Kidney epithelial cell (primary cell): ENCODE measurements around the gene NUDCD2. TPM values are rescaled to one million over a fixed set of nuclear protein-coding genes. Genes with fewer than 3 reads are reported as not detected.
"Not testable (repeated sequence)": the region's sequence is repeated elsewhere in the genome, so short reads cannot be mapped to it uniquely, and the experiment has no call there.

Experiments used
- DNase-seq: peaks from one replicate; pipeline ENCODE4 v3.0.0-alpha.2; 2010; ENCODE audit warnings: low read depth
- H3K27me3 ChIP-seq: 2 replicates; pipeline ENCODE4 v1.6.0; 2011; ENCODE audit warnings: low read length; ENCODE audit not compliant: control insufficient read depth, insufficient read depth
- H3K36me3 ChIP-seq: 2 replicates; pipeline ENCODE4 v1.5.1; 2011; ENCODE audit warnings: low read length; ENCODE audit not compliant: control insufficient read depth, insufficient read depth
- H3K4me3 ChIP-seq: 2 replicates; pipeline ENCODE4 v1.5.1; 2011; ENCODE audit warnings: low read depth, mild to moderate bottlenecking, control low read depth, low read length
- total RNA-seq: library from RNA; depleted of rRNA; stranded (reverse); fragments of >200 nt; gene quantifications from 2 replicates; pipeline ENCODE4 v1.2.3, GENCODE V29; 2015
- TF ChIP-seq, protein P1 (sequence below): IDR thresholded peaks from 2 replicates; pipeline ENCODE4 v1.5.1; 2011; ENCODE audit warnings: mild to moderate bottlenecking, moderate library complexity, low read length, control low read depth, inconsistent platforms; ENCODE audit not compliant: insufficient read depth, poor library complexity, severe bottlenecking

The NUDCD2 gene
- total RNA-seq, 1 donor from 2014 or later, result 5.4 TPM

DNA sequence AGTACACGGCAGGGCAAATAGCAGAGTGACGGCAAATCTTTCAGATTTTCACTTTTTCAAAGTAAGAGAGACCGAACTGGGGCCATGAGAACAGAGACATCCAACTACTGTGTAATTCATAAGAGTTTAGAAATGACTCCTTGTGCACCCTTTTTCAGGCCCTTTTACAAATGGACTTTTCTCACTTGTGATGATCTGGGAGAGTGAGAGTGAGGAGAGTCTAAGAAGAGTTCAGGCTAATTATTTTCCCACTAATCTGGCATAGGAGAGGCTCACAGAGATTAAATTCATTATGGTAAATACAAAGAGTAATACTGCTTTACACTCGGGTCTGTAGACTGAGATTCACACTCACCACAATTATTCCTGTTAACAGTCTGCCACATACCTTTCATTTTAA, 23.4 kb downstream of the NUDCD2 start:
- TF ChIP-seq, protein P1, sequence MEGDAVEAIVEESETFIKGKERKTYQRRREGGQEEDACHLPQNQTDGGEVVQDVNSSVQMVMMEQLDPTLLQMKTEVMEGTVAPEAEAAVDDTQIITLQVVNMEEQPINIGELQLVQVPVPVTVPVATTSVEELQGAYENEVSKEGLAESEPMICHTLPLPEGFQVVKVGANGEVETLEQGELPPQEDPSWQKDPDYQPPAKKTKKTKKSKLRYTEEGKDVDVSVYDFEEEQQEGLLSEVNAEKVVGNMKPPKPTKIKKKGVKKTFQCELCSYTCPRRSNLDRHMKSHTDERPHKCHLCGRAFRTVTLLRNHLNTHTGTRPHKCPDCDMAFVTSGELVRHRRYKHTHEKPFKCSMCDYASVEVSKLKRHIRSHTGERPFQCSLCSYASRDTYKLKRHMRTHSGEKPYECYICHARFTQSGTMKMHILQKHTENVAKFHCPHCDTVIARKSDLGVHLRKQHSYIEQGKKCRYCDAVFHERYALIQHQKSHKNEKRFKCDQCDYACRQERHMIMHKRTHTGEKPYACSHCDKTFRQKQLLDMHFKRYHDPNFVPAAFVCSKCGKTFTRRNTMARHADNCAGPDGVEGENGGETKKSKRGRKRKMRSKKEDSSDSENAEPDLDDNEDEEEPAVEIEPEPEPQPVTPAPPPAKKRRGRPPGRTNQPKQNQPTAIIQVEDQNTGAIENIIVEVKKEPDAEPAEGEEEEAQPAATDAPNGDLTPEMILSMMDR, result no peak
- Histone ChIP-seq H3K36me3 (no peaks in the 10 kb centered on the region), H3K27me3 (no peaks in the 10 kb centered on the region), H3K4me3 (no peak overlapping the region)
- DNase-seq, result no peak

- peak; percentile 68 for DNase-seq
- H3K36me3 ChIP-seq, result no peaks in the 10 kb centered on the region
- H3K27me3 ChIP-seq, result no peaks in the 10 kb centered on the region
- H3K4me3 ChIP-seq, result no peak overlapping the region
- TF ChIP-seq, protein P1, result no peak
These were observed 25.5 kb downstream of the NUDCD2 start for GRCh38 chr5:163434401-163434866.

DNA sequence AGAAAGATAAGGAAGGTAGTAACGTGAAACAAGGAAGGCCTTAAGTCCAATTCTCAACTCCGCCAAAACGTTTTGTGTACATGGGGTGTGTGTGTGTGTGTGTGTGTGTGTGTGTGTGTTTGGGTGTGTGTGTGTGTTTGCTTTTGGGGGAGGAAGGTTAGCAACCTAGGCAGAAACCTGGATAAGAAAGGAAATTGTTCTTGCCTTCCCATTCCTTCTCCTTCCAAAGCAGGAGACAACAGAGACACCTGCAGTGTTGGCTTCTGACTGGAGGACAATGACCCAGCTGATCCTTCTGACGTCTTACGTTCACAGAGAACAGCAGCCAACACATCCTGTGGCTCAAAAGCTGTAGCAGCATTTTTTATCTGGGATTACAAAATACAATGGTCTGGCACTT, 26.6 kb downstream of the NUDCD2 start:
- DNase-seq, result no peak
- Histone ChIP-seq H3K4me3 (no peak overlapping the region), H3K27me3 (no peaks in the 10 kb centered on the region), H3K36me3 (no peaks in the 10 kb centered on the region)
- TF ChIP-seq, protein P1, result no peak

DNA sequence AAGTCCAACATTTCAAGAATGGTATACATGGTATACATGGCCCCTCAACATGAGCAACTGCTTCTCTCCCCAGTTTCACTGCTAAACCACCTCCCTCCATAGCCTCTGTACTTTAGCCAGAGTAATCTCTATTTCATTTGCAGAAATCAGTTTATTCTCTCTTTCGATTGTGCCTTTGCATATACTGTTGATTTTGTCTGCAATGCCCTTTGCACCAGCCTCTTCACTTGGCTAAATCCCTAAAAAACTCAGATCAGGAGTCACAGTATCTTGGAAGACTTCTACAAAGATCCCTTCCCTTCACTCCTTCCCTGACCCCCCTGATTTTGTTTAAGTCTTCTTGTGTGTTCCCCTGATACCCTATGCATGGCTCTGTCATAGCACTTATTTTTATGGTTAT, 27.4 kb downstream of the NUDCD2 start:
- no peak overlapping the region for H3K4me3 ChIP-seq
- no peak for DNase-seq
- no peaks in the 10 kb centered on the region for H3K36me3 ChIP-seq
- TF ChIP-seq, protein P1, result no peak
- no peaks in the 10 kb centered on the region for H3K27me3 ChIP-seq

GRCh38 chr5:163426128-163426527, 33.8 kb downstream of the NUDCD2 start:
- not testable (repeated sequence) for H3K27me3 ChIP-seq, DNase-seq, H3K4me3 ChIP-seq, H3K36me3 ChIP-seq

DNA sequence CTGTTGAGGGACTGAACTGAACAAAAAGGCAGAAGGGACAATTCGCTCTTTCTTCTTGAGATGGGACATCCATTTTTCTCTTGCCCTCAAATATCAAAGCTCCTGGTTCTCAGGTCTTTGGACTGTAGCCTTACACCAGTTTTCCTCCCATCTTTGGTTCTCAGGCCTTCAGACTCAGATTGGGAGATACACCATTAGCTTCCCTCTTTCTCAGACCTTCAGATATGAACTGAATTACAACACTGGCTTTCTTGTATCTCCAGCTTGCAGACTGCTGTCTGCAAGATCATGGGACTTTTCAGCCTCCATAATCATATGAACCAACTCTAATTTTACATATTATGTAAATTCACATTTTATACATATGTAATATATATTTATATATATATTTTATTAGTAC, 35.1 kb downstream of the NUDCD2 start:
- TF ChIP-seq, protein P1, result no peak
- no peaks in the 10 kb centered on the region for H3K36me3 ChIP-seq
- DNase-seq, result no peak
- H3K4me3 ChIP-seq, result no peak overlapping the region
- H3K27me3 ChIP-seq, result no peaks in the 10 kb centered on the region

DNA sequence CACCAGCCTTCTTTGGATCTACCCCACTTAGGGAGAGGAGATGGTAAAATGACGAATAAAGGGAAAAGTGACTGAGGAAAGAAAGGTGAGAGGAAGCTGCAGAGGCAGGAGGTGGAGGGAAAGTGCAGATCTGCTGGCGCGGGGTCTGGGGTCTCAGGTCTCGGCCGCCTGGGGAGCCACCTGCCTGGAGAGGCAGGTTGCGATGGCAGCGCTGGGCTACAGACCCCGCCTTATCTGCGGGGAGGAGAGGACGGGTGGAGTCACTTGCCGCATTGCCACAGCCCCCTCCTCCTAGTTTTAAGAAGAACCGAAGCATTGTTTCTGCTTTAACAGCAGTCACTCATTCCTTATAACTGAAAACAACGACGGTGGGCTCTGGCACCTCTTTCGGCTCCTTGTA, 44.2 kb downstream of the NUDCD2 start:
- H3K4me3 ChIP-seq, H3K36me3 ChIP-seq, H3K27me3 ChIP-seq, DNase-seq: not testable (repeated sequence)
